Stimulated activated CD4-positive, alpha-beta T cell treated with anti-CD3 and anti-CD28 coated beads, Interleukin-4, amount 100 ng/mL, for 24 hours (primary cell): ENCODE measurements around the gene SHFL.

Experiments
- DNase-seq: peaks from one replicate; pipeline ENCODE4 v3.0.0-alpha.2; 2020

Gene SHFL

DNA sequence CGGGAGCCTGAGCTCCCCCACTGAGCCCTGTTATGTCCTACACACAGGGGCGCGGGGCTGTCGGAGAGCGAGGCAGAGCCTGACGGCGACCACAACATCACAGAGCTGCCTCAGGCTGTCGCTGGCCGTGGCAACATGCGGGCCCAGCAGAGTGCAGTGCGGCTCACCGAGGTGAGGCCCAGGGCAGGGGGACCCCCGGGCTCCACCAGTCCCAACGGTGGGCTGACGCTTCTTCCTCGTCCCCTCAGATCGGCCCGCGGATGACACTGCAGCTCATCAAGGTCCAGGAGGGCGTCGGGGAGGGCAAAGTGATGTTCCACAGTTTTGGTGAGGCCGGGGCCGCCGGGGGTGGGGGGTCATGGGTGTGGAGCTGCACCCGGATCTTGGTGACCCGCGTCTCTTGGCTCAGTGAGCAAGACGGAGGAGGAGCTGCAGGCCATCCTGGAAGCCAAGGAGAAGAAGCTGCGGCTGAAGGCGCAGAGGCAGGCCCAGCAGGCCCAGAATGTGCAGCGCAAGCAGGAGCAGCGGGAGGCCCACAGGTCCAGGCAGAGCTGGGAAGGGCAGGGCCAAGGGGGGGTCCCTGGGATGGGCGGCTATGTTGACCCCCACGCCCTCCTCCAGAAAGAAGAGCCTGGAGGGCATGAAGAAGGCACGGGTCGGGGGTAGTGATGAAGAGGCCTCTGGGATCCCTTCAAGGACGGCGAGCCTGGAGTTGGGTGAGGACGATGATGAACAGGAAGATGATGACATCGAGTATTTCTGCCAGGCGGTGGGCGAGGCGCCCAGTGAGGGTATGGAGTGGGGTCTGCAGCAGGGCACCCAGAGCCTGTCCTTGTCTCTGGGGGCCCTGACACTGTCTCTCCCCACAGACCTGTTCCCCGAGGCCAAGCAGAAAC, 24.2 kb downstream of the SHFL start:
- no peak for DNase-seq

GRCh38 chr19:10110972-10111317, 24.8 kb downstream of the SHFL start:
- DNase-seq: no peak

- peak; percentile 27 for DNase-seq
Measured at GRCh38 chr19:10111405-10111811, 25.3 kb downstream of the SHFL start, which contains the start of gene P2RY11. Gene P2RY11, plus strand, starts transcription at chr19:10111693. Its CDS starts 29 bp downstream, at chr19:10111722.

DNA sequence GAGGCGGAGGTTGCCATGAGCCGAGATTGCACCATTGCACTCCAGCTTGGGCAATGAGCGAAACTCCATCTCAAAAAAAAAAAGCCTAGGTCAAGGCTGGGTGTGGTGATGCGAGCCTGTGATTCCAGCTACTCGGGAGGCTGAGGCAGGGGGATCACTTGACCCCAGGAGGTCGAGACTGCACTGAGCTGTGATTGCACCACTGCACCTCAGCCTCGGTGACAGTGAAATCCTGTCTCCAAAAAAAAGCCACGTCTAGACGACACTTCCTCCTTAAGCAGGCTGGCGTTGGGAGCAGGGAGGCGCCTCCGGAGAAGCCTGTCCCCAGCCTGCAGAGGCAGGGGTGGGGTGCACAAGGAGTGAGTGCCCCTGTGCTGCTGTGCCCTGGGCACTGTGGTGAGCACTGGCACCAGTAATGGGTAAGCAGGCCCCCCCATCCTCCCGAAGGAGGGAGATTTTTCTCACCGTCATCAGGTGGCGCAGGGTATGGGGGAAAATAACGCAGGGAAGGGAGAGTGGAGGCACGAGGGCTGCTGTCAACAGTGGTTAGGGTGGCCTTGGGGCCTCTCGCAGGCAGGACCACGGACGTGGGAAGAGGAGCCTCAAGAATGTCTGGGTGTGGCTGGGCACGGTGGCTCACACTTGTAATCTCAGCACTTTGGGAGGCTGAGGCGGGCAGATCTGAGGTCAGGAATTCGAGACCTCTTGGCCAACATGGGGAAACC, 26.1 kb downstream of the SHFL start:
- peak; percentile 71 for DNase-seq

- peak; percentile 77 for DNase-seq
Measured at GRCh38 chr19:10112895-10113591, 26.9 kb downstream of the SHFL start.

DNA sequence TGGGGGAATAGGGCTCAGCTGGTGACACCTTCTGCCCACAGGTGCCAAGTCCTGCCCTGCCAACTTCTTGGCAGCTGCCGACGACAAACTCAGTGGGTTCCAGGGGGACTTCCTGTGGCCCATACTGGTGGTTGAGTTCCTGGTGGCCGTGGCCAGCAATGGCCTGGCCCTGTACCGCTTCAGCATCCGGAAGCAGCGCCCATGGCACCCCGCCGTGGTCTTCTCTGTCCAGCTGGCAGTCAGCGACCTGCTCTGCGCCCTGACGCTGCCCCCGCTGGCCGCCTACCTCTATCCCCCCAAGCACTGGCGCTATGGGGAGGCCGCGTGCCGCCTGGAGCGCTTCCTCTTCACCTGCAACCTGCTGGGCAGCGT, 27.5 kb downstream of the SHFL start:
- DNase-seq: no peak

DNA sequence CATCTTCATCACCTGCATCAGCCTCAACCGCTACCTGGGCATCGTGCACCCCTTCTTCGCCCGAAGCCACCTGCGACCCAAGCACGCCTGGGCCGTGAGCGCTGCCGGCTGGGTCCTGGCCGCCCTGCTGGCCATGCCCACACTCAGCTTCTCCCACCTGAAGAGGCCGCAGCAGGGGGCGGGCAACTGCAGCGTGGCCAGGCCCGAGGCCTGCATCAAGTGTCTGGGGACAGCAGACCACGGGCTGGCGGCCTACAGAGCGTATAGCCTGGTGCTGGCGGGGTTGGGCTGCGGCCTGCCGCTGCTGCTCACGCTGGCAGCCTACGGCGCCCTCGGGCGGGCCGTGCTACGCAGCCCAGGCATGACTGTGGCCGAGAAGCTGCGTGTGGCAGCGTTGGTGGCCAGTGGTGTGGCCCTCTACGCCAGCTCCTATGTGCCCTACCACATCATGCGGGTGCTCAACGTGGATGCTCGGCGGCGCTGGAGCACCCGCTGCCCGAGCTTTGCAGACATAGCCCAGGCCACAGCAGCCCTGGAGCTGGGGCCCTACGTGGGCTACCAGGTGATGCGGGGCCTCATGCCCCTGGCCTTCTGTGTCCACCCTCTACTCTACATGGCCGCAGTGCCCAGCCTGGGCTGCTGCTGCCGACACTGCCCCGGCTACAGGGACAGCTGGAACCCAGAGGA, 28.0 kb downstream of the SHFL start:
- no peak for DNase-seq

GRCh38 chr19:10114651-10115391, 28.7 kb downstream of the SHFL start:
- peak; percentile 33 for DNase-seq

DNA sequence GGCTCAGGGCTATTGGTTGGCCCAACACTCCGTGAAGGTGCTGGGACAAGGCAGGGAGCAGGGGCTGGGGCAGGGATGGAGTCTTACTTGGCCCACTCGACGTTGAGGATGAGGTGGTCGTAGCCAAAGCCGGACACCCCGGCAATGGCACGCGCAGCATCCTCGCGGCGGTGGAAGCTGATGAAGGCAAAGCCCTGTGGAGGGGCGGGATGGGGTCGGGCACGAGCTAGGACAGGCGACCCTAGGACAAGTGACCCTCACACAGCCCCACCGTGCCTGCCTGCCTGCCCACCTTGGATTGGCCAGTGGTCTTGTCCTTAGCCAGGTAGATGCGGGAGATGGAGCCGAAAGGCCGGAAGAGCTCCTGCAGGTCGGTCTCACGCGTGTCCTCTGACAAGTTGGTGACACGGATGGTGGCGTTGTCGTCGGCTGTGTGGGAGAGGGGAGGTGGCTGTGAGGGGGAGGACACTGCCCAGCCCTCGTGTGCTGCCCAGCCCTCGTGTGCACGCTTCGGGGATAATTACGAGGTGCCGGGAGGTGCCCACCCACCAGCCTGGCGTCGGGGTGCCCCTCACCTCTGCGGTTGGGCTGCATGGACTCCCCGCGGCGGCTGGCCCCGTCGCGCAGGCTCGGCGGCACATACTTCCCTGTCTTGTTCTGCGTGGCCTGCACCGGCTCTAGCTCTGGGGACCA, 29.4 kb downstream of the SHFL start:
- DNase-seq: no peak

GRCh38 chr19:10116085-10116865, 30.2 kb downstream of the SHFL start:
- no peak for DNase-seq

DNA sequence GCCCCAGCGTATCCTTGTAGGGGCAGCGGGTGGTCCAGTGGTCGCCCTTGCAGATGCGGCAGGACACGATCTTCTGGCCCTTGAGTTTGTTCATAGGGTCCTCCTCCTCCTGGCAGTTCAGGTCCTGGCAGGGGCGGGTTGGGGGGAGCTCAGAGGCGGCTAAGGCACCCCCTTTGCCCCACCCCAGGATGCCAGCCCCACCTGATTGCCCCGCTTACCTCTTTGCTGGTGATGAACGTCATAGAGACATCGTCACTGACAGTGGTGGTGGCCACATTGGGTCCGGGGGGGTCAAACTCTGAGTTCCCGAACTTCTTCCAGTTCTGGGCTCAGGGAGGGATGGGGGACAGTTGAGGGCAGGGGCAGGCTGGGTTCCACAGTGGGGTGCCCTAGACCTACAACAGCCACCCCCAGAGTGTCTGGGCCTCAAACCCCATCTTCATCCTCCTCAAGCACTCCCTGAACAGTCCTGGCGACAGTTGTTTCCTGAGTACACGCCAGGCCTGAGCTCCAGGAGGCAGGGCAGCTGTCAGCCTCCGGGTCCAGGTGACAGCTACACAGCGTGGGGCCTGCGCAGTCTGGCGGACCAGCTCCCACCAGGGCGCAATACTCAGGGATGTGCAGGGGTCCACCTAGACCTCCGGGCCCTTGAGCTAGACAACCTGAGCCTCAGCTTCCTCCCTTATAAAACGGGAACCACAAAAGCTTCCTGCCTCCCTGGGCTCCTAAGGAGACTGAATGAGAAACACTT, 30.9 kb downstream of the SHFL start:
- DNase-seq: no peak

DNA sequence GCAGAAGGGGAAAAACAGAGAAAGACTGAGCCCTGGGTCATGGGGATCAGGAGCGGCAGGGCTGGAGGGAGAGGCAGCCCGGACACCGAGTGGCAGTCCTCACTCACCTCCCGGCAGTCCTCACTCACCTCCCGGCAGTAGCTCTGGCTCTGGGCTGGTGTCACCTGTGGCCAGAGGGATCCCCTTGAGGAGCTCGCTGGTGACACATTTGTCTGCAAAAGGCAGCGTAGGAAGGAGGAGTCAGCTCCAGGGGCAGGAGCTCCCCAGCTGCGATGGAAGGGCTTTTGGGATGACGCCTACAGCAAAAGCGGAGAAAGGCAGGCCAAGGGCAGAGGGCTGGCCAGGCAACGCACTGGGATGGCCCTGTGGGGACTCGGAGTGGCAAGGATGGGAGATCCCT, 32.8 kb downstream of the SHFL start:
- no peak for DNase-seq

DNA sequence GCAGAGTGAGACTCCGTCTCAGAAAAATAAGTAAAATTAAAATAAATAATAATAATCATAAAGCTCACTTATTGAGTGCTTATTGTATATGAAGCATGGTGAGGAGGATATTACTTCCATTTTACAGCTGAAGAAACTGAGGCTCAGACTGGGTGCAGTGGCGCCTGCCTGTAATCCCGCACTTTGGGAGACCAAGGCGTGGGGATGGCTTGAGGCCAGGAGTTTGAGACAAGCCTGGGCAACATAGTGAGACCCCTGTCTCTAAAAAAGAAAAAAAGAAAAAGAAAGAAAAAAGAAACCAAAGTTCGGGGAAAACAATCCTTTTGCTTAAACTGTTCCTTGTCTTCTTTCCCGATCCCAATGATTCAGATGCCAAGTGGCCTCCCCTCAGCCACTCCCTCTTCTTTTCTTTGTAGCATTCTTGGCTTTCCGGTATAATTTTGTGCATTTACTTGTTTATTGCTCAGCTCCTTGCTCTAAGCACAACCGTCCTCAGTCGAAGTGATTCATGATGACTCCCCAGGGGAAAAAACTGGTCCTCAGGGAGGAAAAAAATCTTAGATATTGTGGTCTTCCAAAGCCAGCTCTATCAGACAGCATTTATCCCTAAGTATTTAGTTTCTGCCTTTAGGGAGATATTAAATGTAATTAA, 34.5 kb downstream of the SHFL start:
- DNase-seq: no peak

DNA sequence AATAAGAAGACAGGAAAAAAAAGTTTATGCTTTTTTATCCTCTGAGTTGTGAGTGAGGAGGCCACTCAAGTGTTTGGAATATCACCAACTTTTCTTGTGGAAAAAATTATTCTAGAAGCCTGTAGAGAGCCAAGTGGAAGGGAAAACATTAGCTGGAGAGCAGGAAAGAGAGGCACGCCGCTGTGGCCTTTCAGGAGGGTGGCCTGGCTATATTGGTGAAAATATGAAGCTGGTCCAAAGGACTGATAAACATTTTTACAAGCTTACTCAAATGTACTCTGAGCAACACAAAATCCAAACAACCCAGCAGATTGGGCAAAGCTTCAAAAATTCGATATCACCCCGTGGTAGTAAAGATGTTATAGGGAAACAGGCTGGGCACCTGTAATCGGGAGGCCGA, 35.9 kb downstream of the SHFL start:
- no peak for DNase-seq

DNA sequence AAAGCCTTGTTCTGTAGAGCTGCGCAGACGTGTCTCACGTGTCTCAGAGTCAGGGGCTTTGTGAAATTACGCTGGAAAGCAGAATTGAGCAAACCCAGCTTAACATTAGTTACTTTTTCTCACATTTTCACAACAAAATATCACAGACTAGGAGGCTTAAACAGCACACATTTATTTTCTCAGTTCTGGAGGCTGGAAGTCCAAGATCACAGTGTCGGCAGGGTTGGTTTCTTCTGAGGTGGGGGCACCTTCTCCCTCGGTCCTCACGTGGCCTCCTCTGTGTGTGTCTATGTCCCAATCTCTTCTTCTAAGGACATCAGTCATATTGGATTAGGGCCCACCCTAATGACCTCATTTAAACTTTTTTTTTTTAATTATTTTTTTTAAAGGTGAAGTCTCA, 38.3 kb downstream of the SHFL start:
- DNase-seq: no peak

DNA sequence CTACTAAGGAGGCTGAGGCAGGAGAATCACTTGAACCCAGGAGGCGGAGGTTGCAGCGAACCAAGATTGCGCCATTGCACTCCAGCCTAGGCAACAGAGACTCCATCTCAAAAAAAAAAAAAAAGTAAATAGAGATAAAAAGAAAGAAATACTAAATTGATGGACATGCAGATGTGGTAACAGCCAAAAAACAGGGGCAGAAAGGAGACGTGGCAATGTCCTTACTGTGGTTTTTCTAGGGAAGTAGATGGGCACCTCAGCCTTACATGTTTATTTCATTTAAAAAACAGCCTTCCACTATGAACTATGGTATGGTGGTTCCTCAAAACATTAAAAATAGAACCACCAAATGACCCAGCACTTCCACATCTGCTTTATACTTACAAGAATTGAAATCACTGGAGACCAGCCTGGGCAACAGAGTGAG, 40.1 kb downstream of the SHFL start:
- no peak for DNase-seq

DNA sequence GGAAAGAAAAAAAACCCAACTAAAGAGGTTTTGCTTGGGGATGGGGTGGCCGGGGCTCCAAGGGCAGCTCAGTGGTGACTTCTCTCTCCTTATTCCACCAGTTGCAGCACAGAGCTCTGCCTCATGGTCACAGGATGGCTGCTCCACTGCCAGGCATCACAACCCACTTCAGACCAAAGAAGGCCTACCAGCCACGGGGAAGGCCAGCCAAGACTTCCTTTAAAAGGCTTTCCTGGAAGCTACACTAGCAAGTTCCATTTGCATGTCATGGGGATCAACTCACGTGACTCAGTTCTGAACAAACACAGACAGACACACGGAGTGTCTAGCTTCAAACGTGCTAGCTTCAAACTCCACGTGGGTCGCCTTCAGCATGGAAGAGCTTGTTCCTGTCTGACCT, 46.8 kb downstream of the SHFL start:
- no peak for DNase-seq

DNA sequence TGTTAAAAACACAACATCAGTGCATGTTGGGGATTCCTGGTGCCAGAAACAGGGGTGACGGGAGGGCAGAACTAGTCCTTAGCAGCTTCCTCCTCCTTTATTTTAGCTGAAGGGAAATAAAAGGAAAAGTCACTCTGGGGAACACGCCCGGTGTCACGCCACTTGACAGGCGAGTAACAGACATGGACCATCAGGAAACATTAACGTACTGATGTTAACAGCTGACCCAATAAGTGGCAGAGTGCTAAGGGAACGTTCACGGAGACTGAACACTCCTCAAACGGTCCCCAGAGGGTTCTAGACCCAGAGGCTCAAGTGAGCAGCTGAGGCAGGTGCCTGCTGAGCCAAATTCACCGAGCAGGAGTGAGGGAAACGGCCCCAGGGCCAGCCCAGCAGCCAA, 47.5 kb downstream of the SHFL start:
- no peak for DNase-seq

DNA sequence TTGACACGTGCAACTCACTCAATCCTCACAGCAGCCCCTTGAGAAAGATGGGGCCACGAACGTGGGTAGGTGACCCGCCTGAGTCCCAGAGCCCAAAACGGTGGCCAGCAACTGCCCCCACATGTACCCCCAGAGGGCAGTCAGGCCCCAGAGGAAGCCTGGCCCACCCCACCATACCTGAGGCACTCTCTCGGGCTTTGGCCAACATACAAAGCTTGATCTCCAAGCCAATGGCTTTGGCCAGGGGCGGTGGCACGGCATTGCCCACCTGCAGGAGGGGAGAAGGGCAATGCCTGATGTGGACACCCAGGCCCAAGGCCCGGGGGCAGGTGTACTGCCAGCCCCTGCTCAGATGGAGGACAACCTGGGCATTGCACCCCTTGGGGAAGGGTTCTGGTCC, 47.9 kb downstream of the SHFL start:
- no peak for DNase-seq
